Endothelial cell of umbilical vein (primary cell): ENCODE results near the gene SRGAP2. TPM values are rescaled to one million over a fixed set of nuclear protein-coding genes. Genes with fewer than 3 reads are reported as not detected.
"Not testable (repeated sequence)": the region's sequence is repeated elsewhere in the genome, so short reads cannot be mapped to it uniquely, and the experiment has no call there.

Experiments
- Bru-seq: library from RNA; stranded (reverse); fragments of 400-500 nt; gene quantifications from one replicate; lab custom pipeline; 2021; lab: Mats Ljungman, UMichigan
- BruChase-seq, 2 experiments: library from RNA; stranded (reverse); fragments of 400-500 nt; gene quantifications; one replicate each; lab custom pipeline; 2021; lab: Mats Ljungman, UMichigan
- BruUV-seq: library from RNA; stranded (reverse); fragments of 400-500 nt; replicated peaks from 2 replicates; lab custom pipeline; 2021; lab: Mats Ljungman, UMichigan
- CTCF ChIA-PET: fragments of 300-600, 350-600 bp; sonication (Branson Sonifier 250); formaldehyde crosslinking; loops from one replicate; lab custom pipeline; 2021; ENCODE audit warnings: antibody characterized with exemption, inconsistent platforms; lab: Charles Lee
- POLR2A ChIA-PET: fragments of 300-600, 350-600 bp; sonication (Branson Sonifier 250); formaldehyde crosslinking; loops from one replicate; lab custom pipeline; 2021; ENCODE audit warnings: antibody characterized with exemption, inconsistent platforms; lab: Charles Lee
- DNase-seq: peaks from one replicate; pipeline ENCODE4 v3.0.0-alpha.2; 2011; ENCODE audit warnings: low read depth, low spot score
- FAIRE-seq: peaks from 2 replicates; lab custom pipeline; 2011; peaks lifted over from hg19 to GRCh38; lab: Jason Lieb, UNC
- H2AFZ ChIP-seq: 2 replicates; pipeline ENCODE4 v1.6.0; 2012; ENCODE audit warnings: low read depth, low read length, control low read depth, inconsistent platforms
- H3K27ac ChIP-seq: 2 replicates; pipeline ENCODE4 v1.5.1; 2011; ENCODE audit warnings: low read depth, mild to moderate bottlenecking, control low read depth, low read length, moderate library complexity; ENCODE audit not compliant: insufficient read depth
- H3K27me3 ChIP-seq, 2 experiments: 2 replicates each; pipeline versions ENCODE4 v1.6.0 to v1.6.1; 2011; ENCODE audit warnings: low read length in 2 of 2, mixed read lengths in 1 of 2; ENCODE audit not compliant: control insufficient read depth in 2 of 2, insufficient read depth in 2 of 2
- H3K36me3 ChIP-seq, 2 experiments: 2 replicates in 1 of 2; 3 replicates in 1 of 2; pipeline ENCODE4 v1.5.1; 2011; ENCODE audit warnings: low read length in 2 of 2, mild to moderate bottlenecking in 1 of 2, moderate library complexity in 1 of 2; ENCODE audit not compliant: control insufficient read depth in 2 of 2, insufficient read depth in 2 of 2; ENCODE audit errors: extremely low read depth in 1 of 2
- H3K4me1 ChIP-seq: 3 replicates; pipeline ENCODE4 v1.5.1; 2011; ENCODE audit warnings: mild to moderate bottlenecking, low read length; ENCODE audit not compliant: control insufficient read depth, insufficient read depth; ENCODE audit errors: extremely low read depth
- H3K4me2 ChIP-seq: 2 replicates; pipeline ENCODE4 v1.6.1; 2011; ENCODE audit warnings: low read length, control low read depth, mixed read lengths; ENCODE audit not compliant: insufficient read depth
- H3K4me3 ChIP-seq, 3 experiments: fragments of 200-600 bp in 1 of 3; sonication (generic), shearing (Covaris generic) in 1 of 3; replicated peaks in 1 of 3; 2 replicates each; pipeline ENCODE4 v1.5.1; 2011 to 2016; ENCODE audit warnings: control low read depth in 3 of 3, low read length in 3 of 3, mild to moderate bottlenecking in 2 of 3, inconsistent platforms in 1 of 3, low read depth in 1 of 3, moderate library complexity in 1 of 3; ENCODE audit not compliant: insufficient read depth in 1 of 3
- H3K79me2 ChIP-seq: 2 replicates; pipeline ENCODE4 v1.6.0; 2012; ENCODE audit warnings: low read length, inconsistent platforms; ENCODE audit not compliant: control insufficient read depth, insufficient read depth
- H3K9ac ChIP-seq: replicated peaks from 2 replicates; pipeline ENCODE3; 2011; ENCODE audit warnings: low read length, control low read depth; ENCODE audit not compliant: insufficient read depth; ENCODE audit errors: extremely low read depth
- H3K9me1 ChIP-seq: replicated peaks from 3 replicates; pipeline ENCODE4 v1.6.0; 2011; ENCODE audit warnings: mild to moderate bottlenecking, low read length; ENCODE audit not compliant: control insufficient read depth, insufficient read depth; ENCODE audit errors: extremely low read depth
- H3K9me3 ChIP-seq: replicated peaks from 2 replicates; pipeline ENCODE4 v1.5.1; 2012; ENCODE audit warnings: low read length, inconsistent platforms; ENCODE audit not compliant: control insufficient read depth, insufficient read depth
- H4K20me1 ChIP-seq: replicated peaks from 2 replicates; pipeline ENCODE3; 2011; ENCODE audit warnings: mild to moderate bottlenecking, low read length; ENCODE audit not compliant: control insufficient read depth, insufficient read depth; ENCODE audit errors: extremely low read depth
- dilution Hi-C: fragments of 300-500 bp; cut with MboI; formaldehyde crosslinking; loops from one replicate; pipeline ENCODE4 v1.15.0; 2019; ENCODE audit warnings: low sequenced_read_pairs; ENCODE audit not compliant: extremely low pct_ligation_motif_present
- intact Hi-C: fragments of 100-400 bp; cut with micrococcal nuclease; formaldehyde crosslinking; loops from one replicate; pipeline ENCODE4 v1.10.0; 2022
- long read RNA-seq: library from polyadenylated mRNA; stranded (forward); transcript quantifications from one replicate; pipeline ENCODE4 v2.0.0, GENCODE V29; 2021
- polyA minus RNA-seq, 3 experiments: library from RNA; depleted of rRNA, polyadenylated mRNA; stranded (reverse); fragments of >200 nt; gene quantifications; 1 replicate in 1 of 3; 2 replicates in 2 of 3; pipeline ENCODE4 v1.2.3, GENCODE V29; 2011
- polyA plus RNA-seq, 4 experiments: library from polyadenylated mRNA; depleted of rRNA in 3 of 4; stranded (reverse) in 3 of 4; unstranded in 1 of 4; fragments of >200 nt; gene quantifications; 2 replicates each; pipeline versions ENCODE4 v1.2.1 to v1.2.3, GENCODE V29; 2011 to 2012; ENCODE audit warnings: missing spikeins in 1 of 4
- total RNA-seq: library from RNA; stranded (reverse); gene quantifications from 2 replicates; pipeline ENCODE4 v1.2.3, GENCODE V29; 2021

Gene SRGAP2
- total RNA-seq (128 and 138 TPM in 2 replicates), polyA plus RNA-seq (40.8 and 46.4 TPM in 2 replicates), polyA minus RNA-seq (115 and 125 TPM in 2 replicates), Bru-seq, nascent RNA (percentile 90 among the genes with signal in this experiment), BruChase-seq, experiment 1, labeled RNA remaining after a 6-hour chase (percentile 78 among the genes with signal in this experiment), BruChase-seq, experiment 2, labeled RNA remaining after a 2-hour chase (percentile 75 among the genes with signal in this experiment)
- 29.3 and 30.4 TPM in 2 replicates for polyA plus RNA-seq (2011; cell fraction: cytosol; rRNA removed)
- polyA plus RNA-seq (2011; cell fraction: nucleus; rRNA removed) = 134 and 138 TPM in 2 replicates
- polyA plus RNA-seq (2012) = 58.3 and 60.2 TPM in 2 replicates
- 36.4 TPM for polyA minus RNA-seq (2011; cell fraction: cytosol; rRNA and poly(A)+ RNA removed)
- 195 and 269 TPM in 2 replicates for polyA minus RNA-seq (2011; cell fraction: nucleus; rRNA and poly(A)+ RNA removed)
- long read RNA-seq, transcript SRGAP2-209 (1 exons, 2,499 nt) = major isoform, 5 of 205 reads
- long read RNA-seq, partial matches to known transcripts = 5 of 205 reads
- long read RNA-seq, other reads (novel, unspliced or antisense) = 195 of 205 reads

DNA sequence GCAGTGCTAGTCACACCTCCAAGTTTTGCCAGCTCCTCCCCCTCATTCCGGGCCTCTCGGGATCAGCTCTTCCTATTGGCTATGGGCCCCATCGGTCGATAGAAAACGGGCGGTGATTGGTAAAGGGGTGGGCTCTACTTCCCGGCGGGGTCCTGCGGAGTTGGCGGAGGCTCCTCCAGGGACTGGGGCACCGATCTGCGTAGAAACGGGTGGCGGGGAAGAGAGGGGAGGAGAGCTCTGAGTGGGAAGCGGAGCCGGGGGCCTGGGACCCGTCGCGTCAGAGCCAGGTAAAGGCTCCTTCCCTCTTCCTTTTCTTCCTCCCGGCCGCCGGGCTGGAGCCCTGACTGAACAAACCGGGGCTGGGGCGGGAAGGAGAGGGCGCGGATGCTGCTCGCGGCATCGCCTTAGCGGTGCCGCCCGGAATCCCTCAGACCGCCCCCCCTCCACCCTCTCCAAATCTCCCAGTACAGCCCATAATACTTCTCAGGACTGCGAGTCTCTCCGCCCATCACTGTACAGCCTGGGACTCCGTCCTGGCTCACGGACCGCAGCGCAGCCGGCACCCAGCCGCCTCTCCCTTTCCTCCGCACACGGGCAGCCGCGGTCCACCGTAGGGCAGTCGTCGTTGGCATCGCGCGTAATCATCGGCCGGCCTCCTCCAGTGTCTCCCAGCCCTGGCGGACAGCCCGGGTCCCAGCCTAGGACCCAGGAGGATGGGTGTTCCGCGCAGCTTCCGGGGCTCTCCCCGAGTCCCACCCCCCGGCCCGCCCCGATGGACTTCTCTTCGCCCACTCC, at the start of gene SRGAP2:
Gene SRGAP2 (plus strand): TSS at position 178 of the 795 bp plus-strand sequence. CDS start 2,430 bp downstream, outside the sequence.
- Histone ChIP-seq H3K27ac (peak within 1 kb of the TSS; percentile 34), H3K4me3 (peak within 1 kb of the TSS in 1 of 3 experiments; percentile 48), H3K79me2 (peaks cover 11% of the 10 kb centered on the region)
- peak; percentile 56 for DNase-seq
- intact Hi-C loops, H3K36me3 ChIP-seq, POLR2A ChIA-PET, H2AFZ ChIP-seq, H3K9me1 ChIP-seq, H3K4me1 ChIP-seq, H3K4me2 ChIP-seq, CTCF ChIA-PET, H3K9me3 ChIP-seq, dilution Hi-C loops, H3K9ac ChIP-seq, H4K20me1 ChIP-seq, H3K27me3 ChIP-seq: not testable (repeated sequence)
- peak; percentile 69 for FAIRE-seq
- TSS peak; percentile 34 for BruUV-seq

DNA sequence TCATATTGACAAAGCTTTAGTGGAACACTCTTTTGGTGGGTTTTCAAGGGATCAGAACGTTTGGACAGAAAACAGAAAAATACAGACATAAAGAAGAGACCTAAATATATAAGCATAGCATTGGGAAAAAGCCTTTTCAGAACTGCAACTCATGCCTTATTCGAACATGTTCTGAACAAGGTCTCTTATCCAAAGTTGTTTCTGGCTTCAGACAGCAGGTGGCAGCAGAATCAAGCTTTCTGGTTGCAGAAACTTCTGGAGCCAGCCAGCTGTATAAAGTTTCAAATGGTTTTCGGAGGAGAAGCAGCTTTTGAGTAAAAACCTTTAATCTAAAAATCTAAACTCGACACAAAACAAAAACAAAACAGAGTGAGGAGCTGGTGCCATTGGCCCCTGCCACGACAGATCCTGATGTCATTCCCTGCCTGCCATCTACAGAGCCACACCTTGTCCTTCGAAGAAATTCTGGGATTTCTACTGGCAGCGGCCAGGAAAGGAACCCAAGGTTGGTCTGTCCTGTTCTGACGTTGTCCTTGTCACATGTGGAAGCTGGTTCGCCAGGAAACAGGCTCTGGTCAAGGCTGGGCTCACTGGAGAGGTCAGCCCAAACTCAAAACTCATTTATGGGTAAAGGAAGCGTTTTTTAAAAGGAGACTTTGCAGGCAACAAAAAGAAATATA, 35.9 kb upstream of the SRGAP2 start:
- intact Hi-C loops, dilution Hi-C loops, H3K4me2 ChIP-seq, H3K4me3 ChIP-seq, H2AFZ ChIP-seq, H3K9ac ChIP-seq, H4K20me1 ChIP-seq, H3K79me2 ChIP-seq, FAIRE-seq, H3K9me1 ChIP-seq, DNase-seq, CTCF ChIA-PET, H3K9me3 ChIP-seq, POLR2A ChIA-PET, H3K27ac ChIP-seq, H3K4me1 ChIP-seq, H3K27me3 ChIP-seq, H3K36me3 ChIP-seq, BruUV-seq: not testable (repeated sequence)

DNA sequence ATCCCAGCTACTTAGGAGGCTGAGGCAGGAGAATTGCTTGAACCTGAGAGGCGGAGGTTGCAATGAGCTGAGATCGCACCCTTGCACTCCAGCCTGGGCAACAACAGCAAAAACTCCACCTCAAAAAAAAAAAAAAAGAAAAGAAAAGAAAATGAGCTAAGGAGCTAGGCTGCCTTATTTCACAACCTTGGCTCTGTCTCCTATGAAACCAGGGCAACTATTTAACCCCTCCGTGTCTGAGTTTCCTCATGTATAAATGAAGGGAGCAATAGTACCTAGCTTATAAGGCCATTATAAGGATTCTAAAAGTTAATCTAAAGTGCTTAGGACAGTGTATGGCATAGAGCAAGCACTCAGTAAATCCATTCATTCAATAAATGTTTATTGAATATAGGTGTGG, 33.5 kb upstream of the SRGAP2 start:
- H4K20me1 ChIP-seq, BruUV-seq, H3K9ac ChIP-seq, POLR2A ChIA-PET, H3K36me3 ChIP-seq, H3K4me3 ChIP-seq, H3K4me1 ChIP-seq, H3K4me2 ChIP-seq, intact Hi-C loops, dilution Hi-C loops, FAIRE-seq, H3K27me3 ChIP-seq, H3K27ac ChIP-seq, H3K9me1 ChIP-seq, H3K9me3 ChIP-seq, CTCF ChIA-PET, H2AFZ ChIP-seq, DNase-seq, H3K79me2 ChIP-seq: not testable (repeated sequence)
